ENCODE results near the gene STIM2.

GRCh38 chr4:26999689-27000088 lies 139.0 kb downstream of the STIM2 start:
- TF ChIP-seq CTCF (conservative IDR thresholded peaks at IDR 0.05) (no peak), ZFX (IDR thresholded peaks at IDR 0.05) (no peak)

All from C4-2B (cell line).